ENCODE data around the gene CERKL.

CERKL gene

DNA sequence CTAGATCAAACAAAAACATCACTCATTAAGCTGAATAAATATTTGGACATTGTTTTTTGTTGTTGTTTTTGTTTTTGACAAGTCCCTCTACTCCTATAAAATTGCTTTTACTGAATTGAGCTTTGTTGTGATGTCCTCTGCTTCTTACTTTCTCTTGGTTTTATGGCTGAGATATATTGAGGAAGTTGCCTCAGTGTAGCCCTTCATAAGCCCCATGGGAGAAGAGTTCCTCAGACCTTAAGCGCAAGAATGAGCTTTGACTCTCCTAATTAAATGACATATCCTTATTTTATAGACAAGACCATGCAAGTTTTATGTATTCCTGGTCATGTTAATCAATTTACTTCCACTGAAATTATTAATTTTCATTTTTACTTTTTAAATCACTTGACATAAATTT, 54.9 kb downstream of the CERKL start:
- ChIA-PET POLR2A (no interaction called here), CTCF (no interaction called here)
- TF ChIP-seq SUZ12 (IDR thresholded peaks at IDR 0.05) (no peak), ZNF384 (IDR thresholded peaks at IDR 0.05) (no peak), HDGF (IDR thresholded peaks at IDR 0.05; ENCODE audit: borderline replicate concordance) (no peak)
- no peak for DNase-seq (ENCODE audit: extremely low spot score)

DNA sequence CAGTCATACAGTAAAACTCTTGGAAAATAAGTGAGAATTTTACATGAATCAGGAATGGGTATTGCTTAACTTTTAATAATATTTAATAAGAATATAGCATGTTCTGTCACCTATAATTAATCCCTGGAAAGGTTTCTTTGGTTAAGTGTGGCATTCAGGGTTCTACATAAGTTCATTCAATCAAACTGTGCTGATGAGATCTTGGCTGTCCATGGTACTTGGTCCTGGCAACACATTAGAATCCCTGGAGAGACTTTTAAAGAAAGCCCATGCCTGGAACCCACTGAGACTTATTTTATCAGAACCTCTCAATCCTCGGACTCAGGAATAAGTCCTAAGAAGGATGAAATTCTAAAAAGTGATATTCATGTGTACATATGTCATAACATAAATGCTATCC, 60.3 kb downstream of the CERKL start:
- no peak for TF ChIP-seq SUZ12 (IDR thresholded peaks at IDR 0.05)
- no peak for TF ChIP-seq SP1 (IDR thresholded peaks at IDR 0.05)
- no peak for TF ChIP-seq BHLHE40 (IDR thresholded peaks at IDR 0.05; ENCODE audit: borderline replicate concordance)
- DNase-seq (ENCODE audit: extremely low spot score), result no peak
- CTCF ChIA-PET, result no interaction called here
- POLR2A ChIA-PET, result no interaction called here

DNA sequence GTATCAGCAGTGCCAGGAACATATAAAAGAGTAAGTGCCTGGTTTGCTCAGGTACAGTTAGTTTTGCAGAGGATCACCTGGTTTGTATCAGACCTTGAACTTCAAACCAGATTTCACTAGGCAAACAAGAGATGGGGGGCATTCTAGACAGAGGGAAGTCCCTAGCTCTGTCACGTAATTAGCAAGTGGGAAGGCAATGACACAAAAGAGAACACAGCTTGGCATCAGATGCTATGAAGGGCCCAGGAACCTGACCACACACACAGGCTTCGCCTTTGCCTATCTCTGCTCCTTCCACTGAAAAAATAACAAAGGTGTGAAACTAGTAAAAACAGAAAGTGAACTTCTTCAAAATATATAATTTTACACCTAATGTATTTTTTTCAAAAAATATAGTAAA, 62.6 kb downstream of the CERKL start:
- CTCF ChIA-PET, result no interaction called here
- DNase-seq (ENCODE audit: extremely low spot score), result no peak
- POLR2A ChIA-PET, result no interaction called here
- TF ChIP-seq FOXK2 (IDR thresholded peaks at IDR 0.05) (no peak), SP1 (IDR thresholded peaks at IDR 0.05) (no peak), TARDBP (IDR thresholded peaks at IDR 0.05) (no peak)

DNA sequence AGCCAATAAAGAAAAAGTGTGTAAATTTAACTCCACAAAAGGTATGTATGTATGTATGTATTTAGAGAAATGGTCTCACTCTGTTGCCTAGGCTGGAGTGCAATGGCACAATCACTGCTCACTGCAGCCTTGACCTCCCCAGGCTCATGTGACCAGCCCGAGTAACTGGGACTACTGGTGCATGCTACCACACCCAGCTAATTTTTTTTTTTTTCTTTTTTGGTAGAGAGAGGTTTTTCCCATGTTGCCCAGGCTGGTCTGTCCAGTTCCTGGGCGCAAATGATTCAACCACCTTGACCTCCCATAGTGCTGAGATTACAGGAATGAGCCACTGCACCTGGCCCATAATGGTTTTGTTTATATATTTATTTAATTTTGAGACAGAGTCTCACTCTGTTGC, 67.1 kb downstream of the CERKL start:
- CTCF ChIA-PET, result no interaction called here
- POLR2A ChIA-PET, result no interaction called here
- DNase-seq (ENCODE audit: extremely low spot score), result no peak
- TF ChIP-seq, protein P1, sequence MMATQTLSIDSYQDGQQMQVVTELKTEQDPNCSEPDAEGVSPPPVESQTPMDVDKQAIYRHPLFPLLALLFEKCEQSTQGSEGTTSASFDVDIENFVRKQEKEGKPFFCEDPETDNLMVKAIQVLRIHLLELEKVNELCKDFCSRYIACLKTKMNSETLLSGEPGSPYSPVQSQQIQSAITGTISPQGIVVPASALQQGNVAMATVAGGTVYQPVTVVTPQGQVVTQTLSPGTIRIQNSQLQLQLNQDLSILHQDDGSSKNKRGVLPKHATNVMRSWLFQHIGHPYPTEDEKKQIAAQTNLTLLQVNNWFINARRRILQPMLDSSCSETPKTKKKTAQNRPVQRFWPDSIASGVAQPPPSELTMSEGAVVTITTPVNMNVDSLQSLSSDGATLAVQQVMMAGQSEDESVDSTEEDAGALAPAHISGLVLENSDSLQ (IDR thresholded peaks at IDR 0.05), result no peak
- TF ChIP-seq LEF1 (IDR thresholded peaks at IDR 0.05; ENCODE audit: borderline replicate concordance) (no peak), CTBP1 (IDR thresholded peaks at IDR 0.05; ENCODE audit: borderline replicate concordance) (no peak), ARNT (IDR thresholded peaks at IDR 0.05) (no peak), SUZ12 (IDR thresholded peaks at IDR 0.05) (no peak), NFRKB (IDR thresholded peaks at IDR 0.05) (no peak), SP1 (IDR thresholded peaks at IDR 0.05) (no peak), FOXA1 (IDR thresholded peaks at IDR 0.05) (no peak), TARDBP (IDR thresholded peaks at IDR 0.05) (no peak)

DNA sequence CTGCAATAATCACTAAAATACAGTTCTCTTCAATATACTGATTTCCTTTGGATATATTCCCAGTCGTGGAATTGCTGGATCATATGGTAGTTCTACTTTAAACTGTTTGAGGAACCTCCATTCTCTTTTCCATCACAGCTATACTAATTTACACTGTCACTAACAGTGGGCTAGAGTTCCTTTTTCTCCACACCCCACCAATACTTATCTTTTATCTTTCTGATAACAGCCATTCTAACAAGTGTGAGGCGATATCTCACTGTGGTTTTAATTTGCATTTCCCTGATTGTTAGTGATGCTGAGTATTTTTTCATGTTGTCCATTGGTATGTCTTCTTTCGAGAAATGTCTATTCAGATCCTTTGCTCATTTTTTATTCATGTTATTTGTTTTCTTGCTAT, 68.4 kb downstream of the CERKL start:
- TF ChIP-seq FOXA1 (IDR thresholded peaks at IDR 0.05) (no peak), NFRKB (IDR thresholded peaks at IDR 0.05) (no peak)
- ChIA-PET CTCF (no interaction called here), POLR2A (no interaction called here)
- no peak for DNase-seq (ENCODE audit: extremely low spot score)

DNA sequence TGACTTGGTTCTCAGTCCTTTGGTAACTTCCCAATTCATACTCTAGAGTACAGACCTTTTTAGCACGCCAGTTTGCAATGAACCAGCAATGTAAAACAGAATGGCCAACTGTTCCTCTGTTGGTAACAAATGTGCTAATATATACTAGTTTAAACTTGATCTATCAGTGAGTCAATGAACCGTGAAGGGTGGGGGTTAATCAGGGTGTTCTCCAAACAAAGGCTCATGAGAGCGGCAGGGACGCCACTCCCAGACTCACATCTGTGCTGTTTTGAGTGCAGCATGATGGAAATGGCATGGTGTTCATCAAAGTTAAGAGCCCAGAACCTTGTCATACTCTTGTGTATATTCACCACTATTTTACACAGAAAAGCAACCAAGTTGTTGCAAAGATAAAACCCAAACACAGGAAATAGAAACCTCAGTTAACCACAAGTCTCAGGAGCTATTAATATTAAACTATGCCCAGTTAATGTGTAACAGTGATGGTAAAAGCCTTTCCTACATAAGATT, 70.3 kb downstream of the CERKL start:
- TF ChIP-seq SP1 (IDR thresholded peaks at IDR 0.05) (no peak), FOXA1 (IDR thresholded peaks at IDR 0.05) (no peak), CTBP1 (IDR thresholded peaks at IDR 0.05; ENCODE audit: borderline replicate concordance) (no peak), HDGF (IDR thresholded peaks at IDR 0.05; ENCODE audit: borderline replicate concordance) (no peak), BHLHE40 (IDR thresholded peaks at IDR 0.05; ENCODE audit: borderline replicate concordance) (no peak), NFRKB (IDR thresholded peaks at IDR 0.05) (no peak), FOXM1 (IDR thresholded peaks at IDR 0.05; ENCODE audit: borderline replicate concordance) (no peak), SUZ12 (IDR thresholded peaks at IDR 0.05) (no peak), L3MBTL2 (conservative IDR thresholded peaks at IDR 0.05) (no peak), ELF4 (IDR thresholded peaks at IDR 0.05) (no peak), ZNF384 (IDR thresholded peaks at IDR 0.05) (no peak), FOXK2 (IDR thresholded peaks at IDR 0.05) (no peak), LEF1 (IDR thresholded peaks at IDR 0.05; ENCODE audit: borderline replicate concordance) (no peak), ARNT (IDR thresholded peaks at IDR 0.05) (no peak), TARDBP (IDR thresholded peaks at IDR 0.05) (no peak)
- TF ChIP-seq, protein P1 (IDR thresholded peaks at IDR 0.05), result no peak
- DNase-seq (ENCODE audit: extremely low spot score), result no peak
- ChIA-PET CTCF (interaction anchor here (0.7 kb wide), 1 partner anchor 322 kb away, joined by 3 read pairs; no protein-coding TSS in a partner anchor), POLR2A (no interaction called here)

DNA sequence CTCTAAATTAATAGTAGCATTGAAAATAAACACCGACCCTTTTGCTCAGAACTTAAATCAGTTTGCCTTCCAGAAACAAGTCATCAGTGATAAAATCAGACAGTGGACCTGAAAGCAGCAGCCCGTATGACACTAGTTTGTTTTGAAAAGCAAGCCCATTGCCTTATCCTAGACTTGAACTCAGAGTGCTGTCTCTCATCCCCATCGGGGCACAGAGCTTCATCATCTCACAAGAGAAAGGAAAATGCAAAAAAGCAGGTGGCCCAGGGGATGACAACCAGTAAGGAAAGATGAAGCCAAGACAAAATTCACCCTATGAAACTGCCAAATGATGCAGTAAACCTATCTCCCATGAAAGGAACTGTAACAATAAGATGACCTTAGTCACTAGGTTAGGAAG, 71.2 kb downstream of the CERKL start:
- TF ChIP-seq TARDBP (IDR thresholded peaks at IDR 0.05) (no peak), SP1 (IDR thresholded peaks at IDR 0.05) (no peak), ARNT (IDR thresholded peaks at IDR 0.05) (no peak), LEF1 (IDR thresholded peaks at IDR 0.05; ENCODE audit: borderline replicate concordance) (no peak), FOXA1 (IDR thresholded peaks at IDR 0.05) (no peak), ZNF384 (IDR thresholded peaks at IDR 0.05) (no peak), SUZ12 (IDR thresholded peaks at IDR 0.05) (no peak), ELF4 (IDR thresholded peaks at IDR 0.05) (no peak), FOXM1 (IDR thresholded peaks at IDR 0.05; ENCODE audit: borderline replicate concordance) (no peak), CTBP1 (IDR thresholded peaks at IDR 0.05; ENCODE audit: borderline replicate concordance) (no peak), L3MBTL2 (conservative IDR thresholded peaks at IDR 0.05) (no peak), NFRKB (IDR thresholded peaks at IDR 0.05) (no peak), FOXK2 (IDR thresholded peaks at IDR 0.05) (no peak), HDGF (IDR thresholded peaks at IDR 0.05; ENCODE audit: borderline replicate concordance) (no peak), BHLHE40 (IDR thresholded peaks at IDR 0.05; ENCODE audit: borderline replicate concordance) (no peak)
- TF ChIP-seq, protein P1 (IDR thresholded peaks at IDR 0.05), result no peak
- ChIA-PET POLR2A (no interaction called here), CTCF (no interaction called here)
- no peak for DNase-seq (ENCODE audit: extremely low spot score)
